H1 (cell line): ENCODE data around the gene RNASE11. TPM values are rescaled to one million over a fixed set of nuclear protein-coding genes. Genes with fewer than 3 reads are reported as not detected.

Source experiments
- RFX5 ChIP-seq: IDR thresholded peaks from 2 replicates; pipeline ENCODE4 v1.6.1; 2011; ENCODE audit warnings: low read depth, low read length, improper control_type of control experiment, borderline replicate concordance
- SIX5 ChIP-seq: IDR thresholded peaks from 2 replicates; pipeline ENCODE4 v1.6.1; 2011; ENCODE audit warnings: mild to moderate bottlenecking, low read depth, low read length
- TCF12 ChIP-seq: IDR thresholded peaks from 2 replicates; pipeline ENCODE4 v1.6.1; 2011; ENCODE audit warnings: low read depth, mild to moderate bottlenecking, low read length
- polyA plus RNA-seq, 7 experiments: library from polyadenylated mRNA; depleted of rRNA in 3 of 7; stranded (reverse) in 5 of 7; unstranded in 2 of 7; fragments of >200 nt in 5 of 7; fragments of 200-250 nt in 2 of 7; gene quantifications; 1 replicate in 5 of 7; 2 replicates in 1 of 7; 4 replicates in 1 of 7; pipeline versions ENCODE4 v1.2.1 to v1.2.3, GENCODE V29; 2011 to 2013; ENCODE audit warnings: missing spikeins in 2 of 7, mixed read lengths in 2 of 7
- total RNA-seq: library from RNA; stranded (reverse); fragmentation: NEBNext Ultra II Directional; extraction: Animal tissue kit (Norgen Biotek cat#: 25700); gene quantifications from 2 replicates; pipeline ENCODE4 v1.2.1, GENCODE V29; 2021
- TF ChIP-seq, protein P1 (sequence below): IDR thresholded peaks from 2 replicates; pipeline ENCODE4 v1.6.1; 2011; ENCODE audit warnings: low read length, improper control_type of control experiment
- TF ChIP-seq, protein P2 (sequence below): IDR thresholded peaks from 2 replicates; pipeline ENCODE4 v1.6.1; 2012; ENCODE audit warnings: low read length, inconsistent platforms
- TF ChIP-seq, protein P3 (sequence below): fragments of 300-600 bp; sonication (generic); IDR thresholded peaks from 2 replicates; pipeline ENCODE4 v1.7.1; 2012; ENCODE audit warnings: low read length, moderate library complexity, mild to moderate bottlenecking, inconsistent platforms; ENCODE audit not compliant: insufficient replicate concordance

RNASE11 gene
- total and polyA plus RNA-seq, 2 of the 8 experiments (the other 6 are each of a cell fraction or from before 2014, with no cell fraction given): not detected

DNA sequence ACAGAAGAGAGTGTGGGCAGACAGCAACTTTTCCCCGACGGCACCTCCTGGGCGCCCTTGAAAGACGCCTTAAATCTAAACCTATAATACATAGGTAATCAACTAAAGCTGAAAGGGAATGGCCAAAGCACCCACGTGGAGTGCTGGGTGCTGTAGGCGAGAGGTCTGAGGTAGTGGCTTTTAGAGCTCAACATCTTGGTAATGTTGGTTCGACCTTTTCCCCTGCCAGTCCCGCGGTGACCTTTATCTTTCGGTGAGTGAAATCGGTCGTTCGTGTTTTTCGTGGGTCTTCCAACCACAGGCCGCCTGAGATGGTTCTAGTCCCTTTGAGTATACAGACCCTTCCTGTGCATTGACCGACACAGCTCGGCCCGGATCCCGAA, 44.6 kb upstream of the RNASE11 start (continued):
- TF ChIP-seq SIX5 (no peak), RFX5 (no peak), TCF12 (no peak)
- TF ChIP-seq, protein P1, sequence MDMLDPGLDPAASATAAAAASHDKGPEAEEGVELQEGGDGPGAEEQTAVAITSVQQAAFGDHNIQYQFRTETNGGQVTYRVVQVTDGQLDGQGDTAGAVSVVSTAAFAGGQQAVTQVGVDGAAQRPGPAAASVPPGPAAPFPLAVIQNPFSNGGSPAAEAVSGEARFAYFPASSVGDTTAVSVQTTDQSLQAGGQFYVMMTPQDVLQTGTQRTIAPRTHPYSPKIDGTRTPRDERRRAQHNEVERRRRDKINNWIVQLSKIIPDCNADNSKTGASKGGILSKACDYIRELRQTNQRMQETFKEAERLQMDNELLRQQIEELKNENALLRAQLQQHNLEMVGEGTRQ: no peak
- TF ChIP-seq, protein P2, sequence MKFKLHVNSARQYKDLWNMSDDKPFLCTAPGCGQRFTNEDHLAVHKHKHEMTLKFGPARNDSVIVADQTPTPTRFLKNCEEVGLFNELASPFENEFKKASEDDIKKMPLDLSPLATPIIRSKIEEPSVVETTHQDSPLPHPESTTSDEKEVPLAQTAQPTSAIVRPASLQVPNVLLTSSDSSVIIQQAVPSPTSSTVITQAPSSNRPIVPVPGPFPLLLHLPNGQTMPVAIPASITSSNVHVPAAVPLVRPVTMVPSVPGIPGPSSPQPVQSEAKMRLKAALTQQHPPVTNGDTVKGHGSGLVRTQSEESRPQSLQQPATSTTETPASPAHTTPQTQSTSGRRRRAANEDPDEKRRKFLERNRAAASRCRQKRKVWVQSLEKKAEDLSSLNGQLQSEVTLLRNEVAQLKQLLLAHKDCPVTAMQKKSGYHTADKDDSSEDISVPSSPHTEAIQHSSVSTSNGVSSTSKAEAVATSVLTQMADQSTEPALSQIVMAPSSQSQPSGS: no peak
- TF ChIP-seq, protein P3, sequence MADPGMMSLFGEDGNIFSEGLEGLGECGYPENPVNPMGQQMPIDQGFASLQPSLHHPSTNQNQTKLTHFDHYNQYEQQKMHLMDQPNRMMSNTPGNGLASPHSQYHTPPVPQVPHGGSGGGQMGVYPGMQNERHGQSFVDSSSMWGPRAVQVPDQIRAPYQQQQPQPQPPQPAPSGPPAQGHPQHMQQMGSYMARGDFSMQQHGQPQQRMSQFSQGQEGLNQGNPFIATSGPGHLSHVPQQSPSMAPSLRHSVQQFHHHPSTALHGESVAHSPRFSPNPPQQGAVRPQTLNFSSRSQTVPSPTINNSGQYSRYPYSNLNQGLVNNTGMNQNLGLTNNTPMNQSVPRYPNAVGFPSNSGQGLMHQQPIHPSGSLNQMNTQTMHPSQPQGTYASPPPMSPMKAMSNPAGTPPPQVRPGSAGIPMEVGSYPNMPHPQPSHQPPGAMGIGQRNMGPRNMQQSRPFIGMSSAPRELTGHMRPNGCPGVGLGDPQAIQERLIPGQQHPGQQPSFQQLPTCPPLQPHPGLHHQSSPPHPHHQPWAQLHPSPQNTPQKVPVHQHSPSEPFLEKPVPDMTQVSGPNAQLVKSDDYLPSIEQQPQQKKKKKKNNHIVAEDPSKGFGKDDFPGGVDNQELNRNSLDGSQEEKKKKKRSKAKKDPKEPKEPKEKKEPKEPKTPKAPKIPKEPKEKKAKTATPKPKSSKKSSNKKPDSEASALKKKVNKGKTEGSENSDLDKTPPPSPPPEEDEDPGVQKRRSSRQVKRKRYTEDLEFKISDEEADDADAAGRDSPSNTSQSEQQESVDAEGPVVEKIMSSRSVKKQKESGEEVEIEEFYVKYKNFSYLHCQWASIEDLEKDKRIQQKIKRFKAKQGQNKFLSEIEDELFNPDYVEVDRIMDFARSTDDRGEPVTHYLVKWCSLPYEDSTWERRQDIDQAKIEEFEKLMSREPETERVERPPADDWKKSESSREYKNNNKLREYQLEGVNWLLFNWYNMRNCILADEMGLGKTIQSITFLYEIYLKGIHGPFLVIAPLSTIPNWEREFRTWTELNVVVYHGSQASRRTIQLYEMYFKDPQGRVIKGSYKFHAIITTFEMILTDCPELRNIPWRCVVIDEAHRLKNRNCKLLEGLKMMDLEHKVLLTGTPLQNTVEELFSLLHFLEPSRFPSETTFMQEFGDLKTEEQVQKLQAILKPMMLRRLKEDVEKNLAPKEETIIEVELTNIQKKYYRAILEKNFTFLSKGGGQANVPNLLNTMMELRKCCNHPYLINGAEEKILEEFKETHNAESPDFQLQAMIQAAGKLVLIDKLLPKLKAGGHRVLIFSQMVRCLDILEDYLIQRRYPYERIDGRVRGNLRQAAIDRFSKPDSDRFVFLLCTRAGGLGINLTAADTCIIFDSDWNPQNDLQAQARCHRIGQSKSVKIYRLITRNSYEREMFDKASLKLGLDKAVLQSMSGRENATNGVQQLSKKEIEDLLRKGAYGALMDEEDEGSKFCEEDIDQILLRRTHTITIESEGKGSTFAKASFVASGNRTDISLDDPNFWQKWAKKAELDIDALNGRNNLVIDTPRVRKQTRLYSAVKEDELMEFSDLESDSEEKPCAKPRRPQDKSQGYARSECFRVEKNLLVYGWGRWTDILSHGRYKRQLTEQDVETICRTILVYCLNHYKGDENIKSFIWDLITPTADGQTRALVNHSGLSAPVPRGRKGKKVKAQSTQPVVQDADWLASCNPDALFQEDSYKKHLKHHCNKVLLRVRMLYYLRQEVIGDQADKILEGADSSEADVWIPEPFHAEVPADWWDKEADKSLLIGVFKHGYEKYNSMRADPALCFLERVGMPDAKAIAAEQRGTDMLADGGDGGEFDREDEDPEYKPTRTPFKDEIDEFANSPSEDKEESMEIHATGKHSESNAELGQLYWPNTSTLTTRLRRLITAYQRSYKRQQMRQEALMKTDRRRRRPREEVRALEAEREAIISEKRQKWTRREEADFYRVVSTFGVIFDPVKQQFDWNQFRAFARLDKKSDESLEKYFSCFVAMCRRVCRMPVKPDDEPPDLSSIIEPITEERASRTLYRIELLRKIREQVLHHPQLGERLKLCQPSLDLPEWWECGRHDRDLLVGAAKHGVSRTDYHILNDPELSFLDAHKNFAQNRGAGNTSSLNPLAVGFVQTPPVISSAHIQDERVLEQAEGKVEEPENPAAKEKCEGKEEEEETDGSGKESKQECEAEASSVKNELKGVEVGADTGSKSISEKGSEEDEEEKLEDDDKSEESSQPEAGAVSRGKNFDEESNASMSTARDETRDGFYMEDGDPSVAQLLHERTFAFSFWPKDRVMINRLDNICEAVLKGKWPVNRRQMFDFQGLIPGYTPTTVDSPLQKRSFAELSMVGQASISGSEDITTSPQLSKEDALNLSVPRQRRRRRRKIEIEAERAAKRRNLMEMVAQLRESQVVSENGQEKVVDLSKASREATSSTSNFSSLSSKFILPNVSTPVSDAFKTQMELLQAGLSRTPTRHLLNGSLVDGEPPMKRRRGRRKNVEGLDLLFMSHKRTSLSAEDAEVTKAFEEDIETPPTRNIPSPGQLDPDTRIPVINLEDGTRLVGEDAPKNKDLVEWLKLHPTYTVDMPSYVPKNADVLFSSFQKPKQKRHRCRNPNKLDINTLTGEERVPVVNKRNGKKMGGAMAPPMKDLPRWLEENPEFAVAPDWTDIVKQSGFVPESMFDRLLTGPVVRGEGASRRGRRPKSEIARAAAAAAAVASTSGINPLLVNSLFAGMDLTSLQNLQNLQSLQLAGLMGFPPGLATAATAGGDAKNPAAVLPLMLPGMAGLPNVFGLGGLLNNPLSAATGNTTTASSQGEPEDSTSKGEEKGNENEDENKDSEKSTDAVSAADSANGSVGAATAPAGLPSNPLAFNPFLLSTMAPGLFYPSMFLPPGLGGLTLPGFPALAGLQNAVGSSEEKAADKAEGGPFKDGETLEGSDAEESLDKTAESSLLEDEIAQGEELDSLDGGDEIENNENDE: no peak
